D721Med (cell line): ENCODE measurements around the gene SYT13.

Source experiments
- DNase-seq: peaks from one replicate; pipeline ENCODE4 v3.0.0; 2011; ENCODE audit warnings: low spot score; ENCODE audit not compliant: insufficient read length
- FAIRE-seq: peaks from 2 replicates; lab custom pipeline; 2011; peaks lifted over from hg19 to GRCh38; lab: Jason Lieb, UNC
- TF ChIP-seq, protein P1 (sequence below): IDR thresholded peaks from 2 replicates; pipeline ENCODE4 v1.5.1; 2012; ENCODE audit warnings: mild to moderate bottlenecking, control low read depth; ENCODE audit not compliant: insufficient read depth; ENCODE audit errors: missing control alignments

The SYT13 gene

DNA sequence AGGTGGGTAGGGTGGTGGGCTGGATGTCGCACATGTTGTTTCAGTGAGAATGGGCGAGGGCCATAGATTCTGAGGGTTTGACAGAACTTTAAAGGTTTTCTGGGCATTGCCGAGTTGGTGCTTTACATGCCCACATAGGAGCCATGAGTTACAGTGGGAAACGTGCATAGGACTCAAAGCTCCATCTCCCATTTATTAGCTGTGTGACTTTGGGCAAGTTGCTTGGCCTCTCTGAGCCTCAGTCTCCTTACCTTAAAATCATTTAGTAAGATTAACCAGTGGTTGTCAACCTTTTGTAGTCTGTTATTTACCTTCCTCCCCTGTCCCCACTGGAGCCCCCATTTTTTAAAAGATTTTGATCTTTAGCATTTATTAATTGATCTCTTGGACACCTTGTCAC, 67.4 kb downstream of the SYT13 start:
- no peak for FAIRE-seq
- DNase-seq, result no peak
- TF ChIP-seq, protein P1, sequence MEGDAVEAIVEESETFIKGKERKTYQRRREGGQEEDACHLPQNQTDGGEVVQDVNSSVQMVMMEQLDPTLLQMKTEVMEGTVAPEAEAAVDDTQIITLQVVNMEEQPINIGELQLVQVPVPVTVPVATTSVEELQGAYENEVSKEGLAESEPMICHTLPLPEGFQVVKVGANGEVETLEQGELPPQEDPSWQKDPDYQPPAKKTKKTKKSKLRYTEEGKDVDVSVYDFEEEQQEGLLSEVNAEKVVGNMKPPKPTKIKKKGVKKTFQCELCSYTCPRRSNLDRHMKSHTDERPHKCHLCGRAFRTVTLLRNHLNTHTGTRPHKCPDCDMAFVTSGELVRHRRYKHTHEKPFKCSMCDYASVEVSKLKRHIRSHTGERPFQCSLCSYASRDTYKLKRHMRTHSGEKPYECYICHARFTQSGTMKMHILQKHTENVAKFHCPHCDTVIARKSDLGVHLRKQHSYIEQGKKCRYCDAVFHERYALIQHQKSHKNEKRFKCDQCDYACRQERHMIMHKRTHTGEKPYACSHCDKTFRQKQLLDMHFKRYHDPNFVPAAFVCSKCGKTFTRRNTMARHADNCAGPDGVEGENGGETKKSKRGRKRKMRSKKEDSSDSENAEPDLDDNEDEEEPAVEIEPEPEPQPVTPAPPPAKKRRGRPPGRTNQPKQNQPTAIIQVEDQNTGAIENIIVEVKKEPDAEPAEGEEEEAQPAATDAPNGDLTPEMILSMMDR, result no peak

DNA sequence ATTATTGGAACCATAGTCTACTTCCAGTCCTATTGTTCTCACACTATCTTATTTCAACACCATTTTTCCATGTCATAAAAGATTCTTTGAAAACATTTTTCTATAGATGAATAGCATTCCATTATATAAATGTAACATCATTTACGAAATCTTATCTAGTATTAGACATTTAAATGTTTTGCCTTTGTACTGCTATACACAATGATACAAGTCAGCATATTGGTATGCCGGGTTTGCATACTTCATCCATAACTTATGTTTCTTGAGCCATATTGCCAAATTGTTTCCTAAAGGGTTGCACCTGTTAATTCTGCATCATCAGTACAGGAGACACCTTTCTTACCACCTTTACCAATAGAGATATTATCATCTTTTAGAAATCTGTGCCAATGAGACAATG, 68.2 kb downstream of the SYT13 start:
- DNase-seq (no peak), FAIRE-seq (no peak)
- TF ChIP-seq, protein P1, result no peak

DNA sequence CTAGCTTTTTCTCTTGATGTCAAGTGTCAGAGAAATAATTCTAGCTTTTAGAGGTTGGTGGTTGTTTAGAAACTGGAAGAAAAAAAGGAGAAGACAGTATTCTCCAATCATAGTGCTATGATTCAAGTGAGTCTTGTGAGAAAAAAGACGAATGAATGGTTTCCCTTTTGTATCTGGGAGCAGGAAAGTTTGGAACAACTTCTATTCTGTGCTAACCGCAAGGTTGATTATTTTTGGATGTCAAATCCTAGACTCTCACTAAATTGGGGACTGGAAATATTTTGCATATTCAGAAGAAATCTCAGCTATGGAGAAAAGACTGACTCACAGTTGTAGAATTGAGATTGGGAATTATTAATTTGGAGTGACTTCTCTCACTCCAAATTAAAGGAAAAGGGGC, 69.2 kb downstream of the SYT13 start:
- FAIRE-seq (no peak), DNase-seq (no peak)
- TF ChIP-seq, protein P1, result no peak

GRCh38 chr11:45216031-45216430, 70.1 kb downstream of the SYT13 start:
- FAIRE-seq, result no peak
- no peak for DNase-seq
- TF ChIP-seq, protein P1, result no peak

GRCh38 chr11:45215098-45215865, 70.9 kb downstream of the SYT13 start:
- FAIRE-seq (no peak), DNase-seq (no peak)
- TF ChIP-seq, protein P1, result no peak

GRCh38 chr11:45213717-45214116, 72.4 kb downstream of the SYT13 start:
- DNase-seq (no peak), FAIRE-seq (no peak)
- TF ChIP-seq, protein P1, result no peak

- FAIRE-seq (no peak), DNase-seq (no peak)
- TF ChIP-seq, protein P1, result no peak
Observed at GRCh38 chr11:45213316-45213665, 72.8 kb downstream of the SYT13 start.
